GM23248 (cell line): ENCODE results near the gene CXCR5.

Source experiments
- EZH2 ChIP-seq: fragments of 200-600 bp; sonication (generic); IDR thresholded peaks from 2 replicates; pipeline ENCODE4 v1.6.1; 2018; ENCODE audit warnings: antibody characterized with exemption, mild to moderate bottlenecking; ENCODE audit not compliant: insufficient read depth, poor library complexity, severe bottlenecking
- EZH2phosphoT487 ChIP-seq: fragments of 200-600 bp; sonication (generic); IDR thresholded peaks from 2 replicates; pipeline ENCODE4 v1.6.1; 2018; ENCODE audit warnings: antibody characterized with exemption, moderate library complexity, mild to moderate bottlenecking, low read depth; ENCODE audit not compliant: insufficient read depth

GRCh38 chr11:118872403-118872821 lies 11.3 kb upstream of the CXCR5 start:
- no peak for TF ChIP-seq EZH2phosphoT487
- no peak for TF ChIP-seq EZH2
